ENCODE measurements around the gene PLEKHH1.

The PLEKHH1 gene

DNA sequence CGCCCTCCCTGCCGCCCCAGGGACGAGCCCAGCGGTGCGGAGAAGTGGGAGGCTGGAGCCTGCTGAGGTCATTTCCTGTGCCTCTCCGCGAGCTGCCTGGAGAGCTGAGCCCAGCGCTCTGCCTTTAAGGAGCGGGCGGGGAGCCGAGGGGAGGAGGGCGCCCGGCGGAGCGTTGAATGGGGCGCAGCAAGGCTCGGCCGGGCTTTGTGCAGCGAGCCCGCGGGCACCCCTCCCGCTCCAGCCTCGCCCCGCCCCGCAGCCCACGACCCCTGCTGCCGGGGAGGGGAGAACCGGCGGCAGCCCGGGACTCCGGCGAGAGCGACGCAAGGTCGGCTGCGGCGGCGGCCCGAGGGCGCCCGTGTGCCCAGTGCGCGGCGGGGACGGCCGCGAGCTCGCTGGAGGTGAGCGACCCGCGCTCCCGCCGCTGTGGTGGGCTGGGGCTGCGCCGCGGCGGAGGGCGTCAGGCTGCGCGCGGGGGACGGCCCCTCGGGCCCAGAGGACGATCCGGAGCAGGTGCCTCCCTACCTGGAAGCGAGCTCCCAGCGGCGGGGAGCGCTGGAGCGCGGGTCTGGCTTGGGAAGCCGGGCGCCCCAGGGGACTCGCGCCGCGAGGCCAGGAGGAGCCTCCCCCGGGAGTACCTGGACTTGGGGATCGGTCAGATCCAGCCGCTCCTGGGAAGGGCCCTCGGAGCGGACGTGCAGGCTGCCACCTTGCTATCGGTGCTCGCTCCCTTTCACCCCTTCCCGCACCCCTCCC, at the start of gene PLEKHH1:
Gene PLEKHH1 (plus strand): TSS at position 293 of the 756 bp plus-strand sequence. CDS start 8,578 bp downstream, outside the sequence.
- no peak for DNase-seq (ENCODE audit: low read depth)
- peak within 1 kb of the TSS; percentile 57 for H3K4me3 ChIP-seq (ENCODE audit: low read depth, low read length)

DNA sequence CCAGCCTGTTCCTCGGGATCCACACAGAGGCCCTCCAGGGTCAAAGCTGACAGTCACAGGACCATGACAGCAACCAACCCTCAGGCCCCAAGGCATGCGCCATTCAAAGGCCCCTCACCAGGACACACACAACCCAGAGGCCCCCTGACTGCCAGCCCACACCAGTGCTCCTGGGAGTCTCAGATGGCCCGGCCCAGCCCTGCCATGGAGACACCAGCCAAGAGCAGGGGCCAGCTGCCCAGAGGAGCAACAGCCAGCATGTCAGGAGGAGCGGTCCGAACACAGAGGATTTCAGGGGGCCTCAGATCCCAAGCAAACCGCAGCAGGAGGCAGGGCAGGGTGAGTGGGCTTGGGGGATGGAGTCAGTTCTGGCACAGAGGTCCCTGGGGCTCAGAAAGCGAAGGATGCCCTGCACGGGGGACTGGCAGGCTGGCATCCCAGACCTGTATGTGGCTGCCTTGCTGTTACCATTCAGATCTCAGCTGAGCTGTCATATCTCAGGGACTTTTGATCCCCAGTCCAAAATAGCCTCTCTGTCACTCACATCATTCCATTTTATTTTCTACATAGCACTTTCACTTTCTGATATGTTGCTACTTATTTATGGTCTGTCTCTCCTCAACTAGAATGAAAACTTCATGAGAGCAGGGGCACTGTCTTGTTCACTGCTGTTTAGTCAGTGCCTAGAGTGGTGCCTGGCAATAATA, 49.4 kb upstream of the PLEKHH1 start:
- no peak for DNase-seq (ENCODE audit: low read depth)
- H3K4me3 ChIP-seq (ENCODE audit: low read depth, low read length): no peak overlapping the region

DNA sequence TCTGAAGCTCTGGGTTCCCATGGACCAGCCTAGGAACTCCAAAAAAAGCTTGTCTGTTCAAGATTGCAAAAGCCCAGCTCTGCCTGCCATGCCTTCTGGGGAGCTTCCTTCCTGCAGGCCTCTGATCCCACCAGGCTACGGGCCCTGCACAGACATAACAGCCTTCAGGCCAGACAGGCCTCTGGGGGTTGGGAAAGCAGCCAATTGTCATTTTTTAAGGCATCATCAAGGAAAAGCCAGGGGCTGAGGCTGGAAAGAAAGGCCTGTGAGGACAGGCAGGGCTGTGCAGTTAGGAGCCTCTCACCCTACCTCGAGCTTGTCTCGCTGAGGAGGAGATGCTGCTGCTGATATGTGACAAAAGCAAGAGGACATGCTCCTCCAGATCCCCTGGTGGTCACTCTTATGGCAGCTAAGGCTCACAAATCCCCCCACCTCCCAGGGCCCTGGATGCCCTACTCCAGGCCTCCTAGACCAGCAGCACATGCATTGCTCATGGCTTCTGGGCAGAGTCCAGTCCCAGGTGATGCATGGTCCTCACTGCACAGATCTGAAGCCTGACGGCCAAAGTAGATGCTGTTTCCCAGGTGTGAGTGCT, 47.5 kb upstream of the PLEKHH1 start:
- H3K4me3 ChIP-seq (ENCODE audit: low read depth, low read length): no peak overlapping the region
- DNase-seq (ENCODE audit: low read depth): no peak

DNA sequence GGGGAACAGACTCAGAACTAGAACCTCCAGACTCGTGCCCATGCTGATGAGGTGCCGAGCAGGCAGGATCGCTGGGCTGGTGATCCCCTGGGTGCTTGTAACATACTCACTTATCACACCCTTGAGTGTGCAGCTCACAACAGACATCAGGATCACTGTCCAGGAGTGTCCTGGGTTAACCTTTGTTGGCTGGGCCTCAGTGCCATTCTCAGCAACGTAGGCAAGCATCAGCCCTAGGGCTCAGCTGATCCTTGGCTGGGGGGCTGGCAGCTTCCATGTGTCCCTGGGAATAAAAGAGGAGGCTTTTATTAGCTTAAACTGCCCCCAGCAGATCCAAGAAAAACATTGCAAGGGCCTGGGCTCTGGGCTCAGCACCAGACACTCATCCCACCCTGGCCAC, 46.2 kb upstream of the PLEKHH1 start:
- no peak overlapping the region for H3K4me3 ChIP-seq (ENCODE audit: low read depth, low read length)

DNA sequence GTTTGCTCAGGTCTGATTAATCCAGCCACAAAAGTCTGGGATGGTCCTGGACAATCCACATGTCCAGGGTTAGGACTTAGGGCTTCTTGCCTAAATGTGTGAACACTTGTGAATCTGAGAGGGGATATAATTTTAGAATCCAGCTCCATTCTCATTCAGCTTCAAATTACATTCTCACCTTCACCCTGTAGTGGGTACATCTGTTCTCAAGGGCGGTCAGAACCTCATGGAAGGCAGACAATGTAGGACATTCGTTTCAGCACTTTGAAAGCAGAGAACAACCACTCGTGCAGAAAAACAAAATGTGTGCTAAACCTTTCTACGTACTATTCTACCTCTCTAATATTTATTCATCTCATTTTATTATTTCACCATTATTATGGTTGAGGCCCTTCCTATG, 45.8 kb upstream of the PLEKHH1 start:
- DNase-seq (ENCODE audit: low read depth): no peak
- H3K4me3 ChIP-seq (ENCODE audit: low read depth, low read length): no peak overlapping the region

More for the DNA sequence above, 46.2 kb upstream of the PLEKHH1 start:
- no peak for DNase-seq (ENCODE audit: low read depth)

DNA sequence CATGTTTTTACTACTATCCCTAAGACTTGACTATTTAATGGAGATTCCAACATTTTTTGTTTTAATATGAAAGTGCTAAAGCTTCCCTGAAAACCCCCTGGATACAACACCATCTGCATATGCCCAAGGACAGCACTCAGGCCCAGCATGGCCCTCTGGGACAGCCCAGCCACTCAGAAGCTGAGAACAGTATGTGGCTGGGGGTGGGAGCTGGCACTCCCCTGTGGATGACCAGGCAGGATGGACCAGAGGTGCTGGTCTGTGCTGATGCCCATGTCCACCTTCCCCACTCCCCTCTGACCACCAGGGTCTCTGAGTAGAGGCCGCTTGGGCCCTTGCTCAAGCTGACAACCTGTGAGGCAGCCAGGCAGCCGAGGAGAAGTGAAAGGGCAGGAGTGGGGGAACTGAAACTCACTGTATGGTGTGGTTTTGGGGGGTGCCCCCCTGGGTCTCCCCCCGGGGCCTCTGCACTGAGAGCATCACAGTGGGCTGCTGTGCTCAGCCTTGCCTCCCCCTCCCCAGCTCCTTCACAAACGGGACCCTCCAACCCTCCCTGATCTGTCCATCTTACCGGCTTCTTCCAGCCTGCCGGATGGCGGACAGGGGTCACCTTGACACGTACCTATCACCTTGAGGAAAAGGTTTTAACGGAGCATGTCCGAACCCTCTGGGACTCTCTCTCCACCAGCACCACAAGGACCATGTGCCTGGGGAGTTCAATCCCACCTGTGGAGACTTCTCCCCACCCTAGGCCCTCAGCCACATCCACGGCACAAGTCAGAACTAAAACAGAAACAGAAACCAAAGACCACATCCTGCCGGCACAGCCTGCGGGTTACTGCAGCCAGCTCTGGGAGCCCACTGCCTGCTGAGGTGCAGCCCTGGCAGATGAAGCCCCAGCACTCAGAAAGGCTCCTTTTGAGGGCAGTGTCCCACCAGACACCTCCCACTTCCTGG, 44.9 kb upstream of the PLEKHH1 start, which contains the start of gene TMEM229B:
Gene TMEM229B (minus strand): TSS at position 785 of the 957 bp plus-strand sequence. CDS start 14,798 bp downstream, outside the sequence.
- H3K4me3 ChIP-seq (ENCODE audit: low read depth, low read length): no peak within 1 kb of the TSS
- no peak for DNase-seq (ENCODE audit: low read depth)

DNA sequence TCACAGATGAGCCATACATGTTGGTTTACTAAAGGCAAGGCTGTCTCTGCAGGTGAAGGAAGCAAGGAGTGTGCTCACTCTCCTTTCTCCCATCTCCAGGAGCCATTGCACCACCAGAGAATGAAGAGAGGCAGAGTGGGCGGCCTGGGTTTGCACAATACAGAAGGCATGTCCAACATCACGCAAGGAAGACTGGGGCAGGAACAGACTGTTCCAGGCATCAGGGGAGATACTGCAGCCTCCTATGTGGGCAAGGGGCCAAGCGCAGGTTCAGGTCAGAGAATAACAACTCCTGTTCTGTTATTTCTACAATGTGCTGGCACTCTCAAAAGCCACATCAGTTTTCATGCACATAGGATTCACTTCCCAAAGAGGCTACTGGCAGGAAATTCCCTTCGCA, 42.9 kb upstream of the PLEKHH1 start:
- no peak for DNase-seq (ENCODE audit: low read depth)
- no peak overlapping the region for H3K4me3 ChIP-seq (ENCODE audit: low read depth, low read length)

DNA sequence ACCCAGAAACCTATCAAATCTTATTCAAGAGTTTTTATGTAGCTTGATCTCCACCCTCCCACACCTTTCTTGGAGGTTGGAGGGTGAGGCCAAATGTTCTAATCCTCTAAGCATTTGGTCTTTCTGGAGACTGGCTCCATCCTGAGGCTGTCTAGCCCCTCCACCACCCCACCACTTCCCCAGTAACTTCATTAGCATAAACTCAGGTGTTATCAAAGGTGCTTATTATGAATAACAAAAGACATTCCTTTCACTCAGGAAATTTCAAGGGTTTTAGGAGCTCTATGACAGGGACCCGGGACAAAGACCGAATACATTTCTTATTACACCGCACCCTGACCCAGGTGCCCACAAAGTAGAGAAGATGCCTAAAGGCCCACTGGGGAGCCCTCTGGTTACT, 41.8 kb upstream of the PLEKHH1 start:
- no peak for DNase-seq (ENCODE audit: low read depth)
- no peak overlapping the region for H3K4me3 ChIP-seq (ENCODE audit: low read depth, low read length)

DNA sequence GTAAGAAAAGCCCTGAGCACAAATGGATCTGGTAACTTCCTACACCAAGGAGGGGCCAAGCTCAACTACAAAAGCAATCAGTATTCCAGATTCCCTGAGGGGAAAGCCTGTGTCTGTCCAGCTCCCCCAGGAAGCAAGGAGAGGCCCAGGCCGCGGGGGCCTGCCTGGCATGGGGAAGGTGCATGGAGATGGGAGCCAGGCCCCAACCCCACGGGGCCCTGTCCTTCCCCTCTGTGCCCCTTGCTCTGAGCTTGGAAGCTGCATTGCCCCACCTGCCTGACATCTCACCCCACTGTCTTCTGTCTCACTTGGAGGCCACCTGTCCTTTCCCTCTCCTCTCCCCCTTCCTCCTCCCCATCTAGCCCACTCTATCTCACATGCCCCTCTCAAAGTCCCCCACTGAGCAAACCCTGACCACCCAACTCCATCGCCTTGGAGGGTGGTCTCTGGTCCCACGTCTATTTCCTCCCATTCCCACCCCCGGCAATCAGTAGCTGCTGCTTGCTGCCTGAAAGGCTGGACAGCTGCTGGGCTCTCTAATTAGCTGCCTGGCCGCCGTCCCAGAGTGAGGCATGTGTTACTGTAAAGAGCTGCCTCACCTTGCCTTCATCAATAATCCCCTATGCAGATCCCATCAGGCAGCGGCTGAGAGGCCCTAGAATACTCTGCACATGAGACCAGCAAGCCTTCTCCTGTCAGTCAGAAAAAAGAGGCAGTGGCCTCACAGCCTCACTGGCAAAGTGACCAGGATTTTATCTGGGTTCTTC, 41.2 kb upstream of the PLEKHH1 start:
- no peak for DNase-seq (ENCODE audit: low read depth)
- H3K4me3 ChIP-seq (ENCODE audit: low read depth, low read length): no peak overlapping the region

DNA sequence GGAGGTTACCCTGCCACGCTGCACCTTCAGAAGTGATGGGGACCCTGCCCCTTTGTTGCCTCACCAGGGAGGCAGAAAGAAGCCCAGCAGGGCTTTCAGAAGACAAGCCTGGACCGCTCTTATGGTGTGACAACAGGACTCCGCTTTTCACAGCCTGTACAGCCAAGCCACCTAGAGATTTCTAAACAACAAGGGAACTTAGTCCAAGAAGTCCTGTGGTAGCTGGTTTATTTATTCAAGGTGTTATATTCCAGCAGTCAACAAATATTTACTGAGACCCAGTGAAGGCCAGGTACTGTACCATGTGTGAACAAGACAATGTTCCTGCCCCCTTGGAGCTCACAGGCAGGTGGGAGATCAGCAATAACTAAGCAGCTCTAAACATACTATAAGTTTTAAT, 40.6 kb upstream of the PLEKHH1 start:
- no peak overlapping the region for H3K4me3 ChIP-seq (ENCODE audit: low read depth, low read length)
- DNase-seq (ENCODE audit: low read depth): no peak

DNA sequence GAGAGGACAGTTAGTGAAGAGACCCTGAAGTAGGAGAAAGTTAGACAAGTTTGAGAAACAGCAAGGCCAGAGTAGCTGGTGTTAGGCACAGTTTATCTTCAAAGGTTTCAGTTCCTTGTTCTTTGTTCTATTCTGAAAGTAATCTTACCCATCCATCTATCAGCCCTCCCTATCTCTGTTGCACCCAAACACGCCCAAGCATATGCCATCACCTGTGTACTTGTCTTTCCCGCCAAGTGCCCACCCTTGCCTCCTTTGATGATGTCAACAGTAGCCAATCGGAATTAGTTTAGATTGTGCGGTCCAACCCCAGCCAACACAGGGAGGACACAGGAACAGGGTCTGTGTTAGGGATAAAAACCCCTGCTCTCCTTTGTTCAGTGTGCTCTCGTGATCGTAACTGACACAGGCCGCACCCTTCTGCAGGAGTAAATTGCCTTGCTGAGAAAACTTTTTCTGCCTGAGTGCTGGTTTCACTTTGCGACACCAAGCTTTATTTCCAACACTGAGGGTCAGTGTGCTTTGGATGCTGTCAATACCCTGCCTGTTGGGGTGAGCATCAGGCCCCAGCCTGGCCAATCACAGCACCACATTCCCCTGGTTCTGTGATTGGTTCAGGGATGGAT, 39.9 kb upstream of the PLEKHH1 start:
- no peak overlapping the region for H3K4me3 ChIP-seq (ENCODE audit: low read depth, low read length)
- DNase-seq (ENCODE audit: low read depth): no peak

DNA sequence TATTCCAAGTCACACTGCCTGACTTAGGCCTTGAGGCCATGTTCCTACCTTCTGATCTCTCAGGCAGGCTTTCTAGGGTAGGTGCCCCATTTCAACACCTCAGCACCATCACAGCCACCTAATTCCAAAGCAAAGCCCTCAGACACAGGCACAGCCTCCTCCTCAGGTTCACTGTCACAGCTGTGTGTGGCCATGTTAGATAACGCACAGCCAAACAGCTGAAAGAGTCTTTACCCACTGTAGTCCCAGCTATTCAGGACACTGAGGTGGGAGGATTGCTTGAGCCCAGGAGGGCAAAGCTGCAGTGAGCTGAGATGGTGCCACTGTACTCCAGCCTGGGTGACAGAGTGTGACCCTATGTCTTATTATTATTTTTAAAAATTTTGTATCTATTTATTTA, 37.3 kb upstream of the PLEKHH1 start:
- DNase-seq (ENCODE audit: low read depth): no peak
- H3K4me3 ChIP-seq (ENCODE audit: low read depth, low read length): no peak overlapping the region

DNA sequence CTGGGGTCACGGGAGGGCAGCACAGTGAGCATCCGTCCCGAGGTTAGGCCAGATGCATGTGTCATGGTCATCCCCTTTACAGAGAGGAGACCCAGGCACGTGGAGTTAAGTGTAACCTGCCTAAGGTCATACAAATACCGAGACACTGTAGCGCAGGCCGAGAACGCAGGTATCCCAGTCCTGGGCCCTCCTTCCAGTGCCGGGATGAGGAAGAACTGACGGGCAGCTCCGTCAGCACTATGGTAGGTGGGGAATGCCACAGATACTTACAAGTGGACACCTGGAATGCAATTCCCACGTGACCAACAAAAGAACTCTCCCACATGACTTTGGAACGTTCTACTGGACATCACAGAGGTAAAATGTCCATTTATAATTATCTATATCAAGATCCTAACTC, 35.9 kb upstream of the PLEKHH1 start:
- H3K4me3 ChIP-seq (ENCODE audit: low read depth, low read length): no peak overlapping the region
- no peak for DNase-seq (ENCODE audit: low read depth)

DNA sequence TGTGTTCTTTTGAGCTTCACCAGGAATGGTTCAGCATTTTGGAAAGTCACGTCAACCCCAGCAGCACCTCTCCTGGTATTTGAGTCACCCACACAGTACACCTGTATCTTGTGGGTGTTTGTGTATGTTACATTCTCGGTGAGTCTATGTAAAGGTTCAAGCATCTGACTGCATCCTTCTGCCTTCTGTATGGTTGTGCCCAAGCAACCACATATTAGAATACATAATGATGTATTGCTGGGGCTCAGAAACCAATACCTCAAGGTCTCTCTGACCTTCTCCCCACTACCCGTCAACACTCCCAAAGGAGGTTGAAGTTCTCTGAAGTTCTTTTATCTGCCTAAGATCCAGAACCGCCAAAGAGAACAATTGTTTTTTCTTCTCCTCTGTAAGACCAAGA, 35.4 kb upstream of the PLEKHH1 start:
- no peak for DNase-seq (ENCODE audit: low read depth)
- no peak overlapping the region for H3K4me3 ChIP-seq (ENCODE audit: low read depth, low read length)

DNA sequence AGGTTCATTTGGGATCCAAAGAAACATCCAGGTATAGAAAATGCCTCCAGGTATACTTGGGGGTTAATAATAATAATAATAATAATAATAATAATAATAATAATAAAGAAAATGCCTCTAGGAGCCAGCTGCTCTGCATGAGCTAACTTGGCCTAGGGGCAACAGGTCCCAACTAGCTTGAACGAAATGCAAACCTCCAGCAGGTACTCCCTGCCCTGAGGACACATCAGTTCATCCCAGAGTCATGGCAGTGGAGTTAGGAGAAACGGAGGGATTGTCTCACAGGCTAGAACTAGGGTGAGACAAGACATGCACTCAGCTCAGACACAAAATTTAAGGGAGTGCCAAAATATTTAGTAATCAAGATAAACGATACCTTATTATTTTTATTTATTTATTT, 32.1 kb upstream of the PLEKHH1 start:
- DNase-seq (ENCODE audit: low read depth): no peak

DNA sequence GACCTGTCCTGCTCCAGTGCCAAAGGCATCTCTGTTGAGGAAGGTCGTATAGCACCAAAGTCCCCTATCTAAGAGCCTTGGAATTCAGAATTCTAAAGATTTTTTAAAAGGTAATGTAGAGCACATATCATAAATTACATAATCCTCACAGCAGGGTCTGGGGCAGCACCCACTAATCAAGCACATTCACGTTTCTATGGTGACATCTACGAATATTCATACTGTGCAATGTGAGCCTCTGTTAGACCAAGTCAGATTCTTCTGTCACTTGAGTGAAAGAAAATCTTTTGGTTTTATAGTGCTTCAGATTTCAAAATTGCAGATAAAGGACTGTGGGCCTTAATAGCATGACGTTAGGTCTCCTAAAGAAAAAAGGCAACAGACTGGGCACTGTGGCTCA, 31.4 kb upstream of the PLEKHH1 start:
- no peak for DNase-seq (ENCODE audit: low read depth)
- no peak overlapping the region for H3K4me3 ChIP-seq (ENCODE audit: low read depth, low read length)

More for the DNA sequence above, 32.1 kb upstream of the PLEKHH1 start:
- no peak overlapping the region for H3K4me3 ChIP-seq (ENCODE audit: low read depth, low read length)

DNA sequence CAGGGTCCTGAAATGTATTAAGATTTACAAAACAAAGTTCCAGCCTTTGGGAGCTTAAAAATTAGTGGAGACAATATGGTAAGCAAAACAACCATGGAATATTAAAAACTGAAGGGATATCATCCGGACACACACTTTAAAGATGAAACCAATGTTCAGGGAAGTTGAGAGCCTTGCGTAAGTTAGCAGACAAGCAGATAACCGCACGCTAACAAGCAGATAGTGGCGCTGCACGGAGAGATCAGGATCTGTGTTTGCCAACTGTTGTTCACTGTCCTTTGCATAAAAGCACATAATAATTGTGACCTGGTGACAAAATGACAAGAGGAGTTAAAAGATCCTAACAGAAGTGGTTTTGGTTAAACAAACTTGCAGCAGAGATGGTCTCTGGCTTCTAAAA, 30.2 kb upstream of the PLEKHH1 start:
- no peak for DNase-seq (ENCODE audit: low read depth)
- H3K4me3 ChIP-seq (ENCODE audit: low read depth, low read length): no peak overlapping the region

DNA sequence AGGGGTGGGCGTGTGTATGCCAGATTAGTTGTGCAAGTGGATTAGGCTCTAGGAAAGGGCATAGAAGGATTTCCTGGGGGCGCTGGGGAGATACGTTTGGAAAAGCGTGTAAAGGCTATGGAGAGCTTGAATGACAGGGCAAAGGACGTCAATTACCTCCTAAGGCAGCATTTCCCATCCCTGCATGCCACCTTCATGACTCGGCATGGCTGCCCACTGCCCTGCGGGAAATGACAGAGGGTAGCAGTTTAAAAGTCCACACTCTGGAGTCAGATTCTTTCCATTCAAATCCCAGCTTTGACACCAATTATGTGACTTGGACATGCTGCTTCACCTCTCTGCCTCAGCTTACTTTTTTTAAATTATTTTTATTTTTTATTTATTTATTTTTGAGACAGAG, 29.8 kb upstream of the PLEKHH1 start:
- DNase-seq (ENCODE audit: low read depth): no peak
- no peak overlapping the region for H3K4me3 ChIP-seq (ENCODE audit: low read depth, low read length)
